ENCODE measurements around the gene S100PBP.
A peak's percentile ranks its signal among the peaks of the same experiment; 100 is the strongest.

S100PBP gene

GRCh38 chr1:32817159-32817814, at the start of gene S100PBP, which contains the start of gene YARS1:
S100PBP (plus strand) TSS chr1:32817653; CDS start chr1:32826100, 8,447 bp downstream.
YARS1 (minus strand) TSS chr1:32817358; CDS start chr1:32817244, 114 bp downstream.
- H3F3A ChIP-seq (ENCODE audit: insufficient read depth, low read length) = peaks cover 20% of the 10 kb centered on the region

GRCh38 chr1:32768110-32768850, 49.2 kb upstream of the S100PBP start:
- TF ChIP-seq EZH2 (optimal IDR thresholded peaks at IDR 0.05; ENCODE audit: low read depth, low read length) (no peak), CTCF (IDR thresholded peaks at IDR 0.05; ENCODE audit: low read length) (no peak), EZH2phosphoT487 (IDR thresholded peaks at IDR 0.05; ENCODE audit: low read length) (no peak)
- Histone ChIP-seq H3K79me2 (ENCODE audit: low read length) (no peaks in the 10 kb centered on the region), H3K4me3 (ENCODE audit: low read length) (no peak overlapping the region), H3K27ac (ENCODE audit: low read length) (no peak overlapping the region), H3K9ac (ENCODE audit: low read length) (no peak overlapping the region), H4K20me1 (ENCODE audit: insufficient read depth, low read length) (0 out of 2 replicates have a peak, but pooled peaks cover 2% of the 10 kb centered on the region), H3K4me2 (ENCODE audit: low read depth, low read length) (no peak overlapping the region), H2AFZ (ENCODE audit: low read length) (no peak overlapping the region), H3K9me3 (replicated peaks; ENCODE audit: insufficient read depth, low read length) (no peaks in the 10 kb centered on the region), H3F3A (ENCODE audit: insufficient read depth, low read length) (peaks cover 4% of the 10 kb centered on the region), H3K4me1 (ENCODE audit: low read length) (no peaks in the 10 kb centered on the region), H3K27me3 (replicated peaks; ENCODE audit: insufficient read depth, low read length) (no peaks in the 10 kb centered on the region), H3K9me2 (replicated peaks; ENCODE audit: insufficient read depth, low read length) (no peaks in the 10 kb centered on the region), H3K36me3 (replicated peaks; ENCODE audit: insufficient read depth, low read length) (no peaks in the 10 kb centered on the region)
- DNase-seq = no peak

More at GRCh38 chr1:32817159-32817814, at the start of gene S100PBP, which contains the start of gene YARS1:
- Histone ChIP-seq H3K36me3 (replicated peaks; ENCODE audit: insufficient read depth, low read length) (0 out of 2 replicates have a peak, but pooled peaks cover 5% of the 10 kb centered on the region), H3K9me3 (replicated peaks; ENCODE audit: insufficient read depth, low read length) (no peaks in the 10 kb centered on the region), H3K4me1 (ENCODE audit: low read length) (peaks cover 30% of the 10 kb centered on the region), H3K4me3 (ENCODE audit: low read length) (peak within 1 kb of the TSS; percentile 95), H4K20me1 (ENCODE audit: insufficient read depth, low read length) (peaks cover 13% of the 10 kb centered on the region), H3K9ac (ENCODE audit: low read length) (peak within 1 kb of the TSS; percentile 95), H2AFZ (ENCODE audit: low read length) (peak within 1 kb of the TSS; percentile 68), H3K9me2 (replicated peaks; ENCODE audit: insufficient read depth, low read length) (no peaks in the 10 kb centered on the region), H3K79me2 (ENCODE audit: low read length) (peaks cover 93% of the 10 kb centered on the region), H3K27ac (ENCODE audit: low read length) (peak within 1 kb of the TSS; percentile 97), H3K27me3 (replicated peaks; ENCODE audit: insufficient read depth, low read length) (no peaks in the 10 kb centered on the region), H3K4me2 (ENCODE audit: low read depth, low read length) (peak within 1 kb of the TSS; percentile 88)
- TF ChIP-seq CTCF (IDR thresholded peaks at IDR 0.05; ENCODE audit: low read length) = no peak
- no peak for TF ChIP-seq EZH2 (optimal IDR thresholded peaks at IDR 0.05; ENCODE audit: low read depth, low read length)
- TF ChIP-seq EZH2phosphoT487 (IDR thresholded peaks at IDR 0.05; ENCODE audit: low read length) = no peak
- peak; percentile 98 for DNase-seq

GRCh38 chr1:32769524-32770220, 47.8 kb upstream of the S100PBP start:
- Histone ChIP-seq H4K20me1 (ENCODE audit: insufficient read depth, low read length) (0 out of 2 replicates have a peak, but pooled peaks cover 4% of the 10 kb centered on the region), H3K4me2 (ENCODE audit: low read depth, low read length) (no peak overlapping the region)

More at GRCh38 chr1:32769524-32770220, 47.8 kb upstream of the S100PBP start:
- Histone ChIP-seq H3K27me3 (replicated peaks; ENCODE audit: insufficient read depth, low read length) (no peaks in the 10 kb centered on the region), H3K9ac (ENCODE audit: low read length) (no peak overlapping the region), H3K4me1 (ENCODE audit: low read length) (no peaks in the 10 kb centered on the region), H3K27ac (ENCODE audit: low read length) (no peak overlapping the region), H3K9me2 (replicated peaks; ENCODE audit: insufficient read depth, low read length) (no peaks in the 10 kb centered on the region), H3K4me3 (ENCODE audit: low read length) (no peak overlapping the region), H2AFZ (ENCODE audit: low read length) (no peak overlapping the region), H3F3A (ENCODE audit: insufficient read depth, low read length) (peaks cover 14% of the 10 kb centered on the region), H3K36me3 (replicated peaks; ENCODE audit: insufficient read depth, low read length) (no peaks in the 10 kb centered on the region), H3K9me3 (replicated peaks; ENCODE audit: insufficient read depth, low read length) (no peaks in the 10 kb centered on the region), H3K79me2 (ENCODE audit: low read length) (no peaks in the 10 kb centered on the region)
- no peak for TF ChIP-seq CTCF (IDR thresholded peaks at IDR 0.05; ENCODE audit: low read length)
- TF ChIP-seq EZH2 (optimal IDR thresholded peaks at IDR 0.05; ENCODE audit: low read depth, low read length) = no peak
- no peak for TF ChIP-seq EZH2phosphoT487 (IDR thresholded peaks at IDR 0.05; ENCODE audit: low read length)
- no peak for DNase-seq
